Neural crest cell (in vitro differentiated cells): Measurements from ENCODE around the gene POR. TPM values are rescaled to one million over a fixed set of nuclear protein-coding genes. Genes with fewer than 3 reads are reported as not detected.

Experiments
- DNase-seq: peaks from one replicate; pipeline ENCODE4 v3.0.0; 2021; ENCODE audit warnings: low read depth, mixed read lengths, low spot score
- H3K27ac Mint-ChIP-seq: one replicate; pipeline ENCODE4 v1.8.0; 2021; ENCODE audit warnings: mild to moderate bottlenecking, mixed read lengths; ENCODE audit not compliant: unreplicated experiment
- H3K27me3 Mint-ChIP-seq: 2 replicates; pipeline ENCODE4 v1.8.0; 2021; ENCODE audit warnings: low read depth, mild to moderate bottlenecking, mixed read lengths
- H3K36me3 Mint-ChIP-seq: 2 replicates; pipeline ENCODE4 v1.8.0; 2021; ENCODE audit warnings: low read depth, mild to moderate bottlenecking, mixed read lengths
- H3K4me1 Mint-ChIP-seq: 2 replicates; pipeline ENCODE4 v1.8.0; 2021; ENCODE audit warnings: mixed read lengths
- H3K4me3 Mint-ChIP-seq: one replicate; pipeline ENCODE4 v1.8.0; 2021; ENCODE audit warnings: mild to moderate bottlenecking, mixed read lengths
- H3K9me3 Mint-ChIP-seq: 2 replicates; pipeline ENCODE4 v1.8.0; 2021; ENCODE audit warnings: mixed read lengths
- CTCF ChIP-seq: fragments of 200-600 bp; sonication (generic); conservative IDR thresholded peaks from 2 replicates; pipeline ENCODE4 v1.5.0; 2021; ENCODE audit warnings: antibody characterized with exemption, mild to moderate bottlenecking
- total RNA-seq: library from RNA; stranded (reverse); gene quantifications from 2 replicates; pipeline ENCODE4 v1.2.1, GENCODE V29; 2021

The POR gene
- total RNA-seq, 1 donor from 2014 or later: 126 TPM

- TF ChIP-seq CTCF: no peak
- H3K4me3 Mint-ChIP-seq: no peak overlapping the region
- DNase-seq: no peak
- H3K4me1 Mint-ChIP-seq: no peaks in the 10 kb centered on the region
- no peak overlapping the region for H3K27ac Mint-ChIP-seq
- no peaks in the 10 kb centered on the region for H3K9me3 Mint-ChIP-seq
- peaks cover 8% of the 10 kb centered on the region for H3K36me3 Mint-ChIP-seq
- no peaks in the 10 kb centered on the region for H3K27me3 Mint-ChIP-seq
Observed at GRCh38 chr7:75984130-75985008, 69.4 kb downstream of the POR start.

- Mint-ChIP-seq H3K36me3 (peaks cover 7% of the 10 kb centered on the region), H3K27me3 (peaks cover 3% of the 10 kb centered on the region), H3K4me3 (no peak overlapping the region), H3K27ac (no peak overlapping the region), H3K4me1 (peaks cover 6% of the 10 kb centered on the region), H3K9me3 (no peaks in the 10 kb centered on the region)
- TF ChIP-seq CTCF: no peak
- no peak for DNase-seq
Observed at GRCh38 chr7:75985009-75985517, 70.1 kb downstream of the POR start.

- Mint-ChIP-seq H3K27ac (peak overlapping the region; percentile 27), H3K4me3 (no peak overlapping the region), H3K4me1 (peaks cover 11% of the 10 kb centered on the region), H3K27me3 (peaks cover 3% of the 10 kb centered on the region), H3K36me3 (peaks cover 5% of the 10 kb centered on the region), H3K9me3 (no peaks in the 10 kb centered on the region)
- no peak for DNase-seq
- no peak for TF ChIP-seq CTCF
Observed at GRCh38 chr7:75985518-75986146, 70.7 kb downstream of the POR start.

GRCh38 chr7:75986147-75986781 lies 71.3 kb downstream of the POR start:
- H3K27me3 Mint-ChIP-seq: peaks cover 3% of the 10 kb centered on the region
- no peak for TF ChIP-seq CTCF
- DNase-seq: no peak
- peaks cover 5% of the 10 kb centered on the region for H3K36me3 Mint-ChIP-seq
- H3K4me1 Mint-ChIP-seq: peaks cover 17% of the 10 kb centered on the region
- peak overlapping the region; percentile 12 for H3K27ac Mint-ChIP-seq
- H3K9me3 Mint-ChIP-seq: no peaks in the 10 kb centered on the region
- no peak overlapping the region for H3K4me3 Mint-ChIP-seq

DNA sequence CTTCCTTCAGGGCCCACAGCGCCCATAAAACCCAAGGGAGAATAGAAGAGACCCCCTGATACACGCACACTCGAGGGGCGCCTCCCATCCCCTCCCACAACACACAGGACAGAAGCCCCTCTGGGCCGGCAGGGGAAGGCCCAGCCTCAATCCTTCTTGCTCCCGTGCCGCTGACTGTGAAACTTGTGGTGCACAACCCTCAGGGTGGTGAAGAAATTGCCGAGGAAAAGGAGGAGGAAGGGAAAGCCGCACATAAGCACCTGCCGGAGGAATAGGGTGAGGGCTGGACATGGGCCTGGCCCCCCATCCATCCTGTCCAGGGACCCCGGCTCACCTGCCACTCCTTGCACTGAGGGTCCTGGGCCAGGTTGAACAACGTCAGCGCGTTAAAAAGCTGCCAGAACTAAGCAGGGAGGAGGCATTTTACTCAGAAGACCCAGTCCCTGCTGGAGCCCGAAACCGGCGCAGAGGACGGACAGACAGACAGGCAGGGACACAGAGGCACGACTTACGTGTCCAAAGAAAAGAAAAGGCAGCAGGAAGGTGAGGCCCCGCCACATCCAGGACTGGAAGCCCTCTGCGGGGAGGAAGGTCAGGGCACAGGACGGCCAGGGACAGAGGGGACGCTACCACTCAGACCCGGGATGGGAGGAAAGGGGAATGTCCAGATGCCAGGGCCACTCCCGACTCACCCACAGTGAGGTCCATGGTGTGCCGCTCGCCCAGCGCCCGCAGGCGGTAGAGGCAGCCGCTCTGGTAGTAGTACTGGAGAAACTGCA lies 72.3 kb downstream of the POR start:
- no peaks in the 10 kb centered on the region for H3K9me3 Mint-ChIP-seq
- H3K4me1 Mint-ChIP-seq: peaks cover 17% of the 10 kb centered on the region
- H3K36me3 Mint-ChIP-seq: peaks cover 5% of the 10 kb centered on the region
- peak overlapping the region; percentile 12 for H3K4me3 Mint-ChIP-seq
- peaks cover 3% of the 10 kb centered on the region for H3K27me3 Mint-ChIP-seq
- H3K27ac Mint-ChIP-seq: peak overlapping the region; percentile 19
- no peak for TF ChIP-seq CTCF
- no peak for DNase-seq
